CD4-positive, alpha-beta T cell treated with Interleukin-2 at 100 ng/mL for 4 hours (primary cell): ENCODE results near the gene ATP6AP2.
"Not testable (repeated sequence)": the region's sequence is repeated elsewhere in the genome, so short reads cannot be mapped to it uniquely, and the experiment has no call there.

Experiments
- DNase-seq: peaks from one replicate; pipeline ENCODE4 v3.0.0-alpha.2; 2020; ENCODE audit warnings: low spot score

The ATP6AP2 gene

GRCh38 chrX:40575411-40575810 lies 5.4 kb upstream of the ATP6AP2 start:
- DNase-seq = not testable (repeated sequence)

- no peak for DNase-seq
Measured at GRCh38 chrX:40576291-40576690, 4.5 kb upstream of the ATP6AP2 start.

GRCh38 chrX:40578039-40578695 lies 2.6 kb upstream of the ATP6AP2 start:
- DNase-seq = no peak

- DNase-seq = no peak
Measured at GRCh38 chrX:40579141-40579540, 1.6 kb upstream of the ATP6AP2 start.

GRCh38 chrX:40579900-40580536 lies 752 bp upstream of the ATP6AP2 start:
- no peak for DNase-seq

- no peak for DNase-seq
Measured at GRCh38 chrX:40581336-40581920, 658 bp downstream of the ATP6AP2 start.

GRCh38 chrX:40582178-40582577 lies 1.4 kb downstream of the ATP6AP2 start:
- not testable (repeated sequence) for DNase-seq

GRCh38 chrX:40582811-40583210 lies 2.0 kb downstream of the ATP6AP2 start:
- no peak for DNase-seq

GRCh38 chrX:40587623-40588022 lies 6.9 kb downstream of the ATP6AP2 start:
- DNase-seq = not testable (repeated sequence)

- DNase-seq = peak; percentile 46
Measured at GRCh38 chrX:40589616-40590321, 9.0 kb downstream of the ATP6AP2 start.

GRCh38 chrX:40603446-40603845 lies 22.7 kb downstream of the ATP6AP2 start:
- DNase-seq = no peak

GRCh38 chrX:40607381-40607780 lies 26.6 kb downstream of the ATP6AP2 start:
- no peak for DNase-seq

GRCh38 chrX:40612511-40612910 lies 31.7 kb downstream of the ATP6AP2 start:
- DNase-seq = no peak

- DNase-seq = no peak
Measured at GRCh38 chrX:40615976-40616375, 35.2 kb downstream of the ATP6AP2 start.

- no peak for DNase-seq
Measured at GRCh38 chrX:40617566-40617965, 36.8 kb downstream of the ATP6AP2 start.

- DNase-seq = no peak
Measured at GRCh38 chrX:40622479-40623138, 41.8 kb downstream of the ATP6AP2 start.

GRCh38 chrX:40623139-40623536 lies 42.4 kb downstream of the ATP6AP2 start, which contains the start of gene MPC1L:
Gene MPC1L, plus strand, starts transcription at chrX:40623428. Its CDS starts 138 bp downstream, at chrX:40623566.
- DNase-seq = no peak

GRCh38 chrX:40623665-40624064 lies 42.9 kb downstream of the ATP6AP2 start:
- no peak for DNase-seq

- no peak for DNase-seq
Measured at GRCh38 chrX:40625294-40625693, 44.5 kb downstream of the ATP6AP2 start.

GRCh38 chrX:40628506-40628905 lies 47.7 kb downstream of the ATP6AP2 start:
- DNase-seq = no peak

GRCh38 chrX:40632199-40632598 lies 51.4 kb downstream of the ATP6AP2 start:
- no peak for DNase-seq

- DNase-seq = no peak
Measured at GRCh38 chrX:40637687-40638086, 56.9 kb downstream of the ATP6AP2 start.
